SK-N-SH treated with all-trans-retinoic acid at 6 μM for 48 hours (cell line): ENCODE measurements around the gene WDR53.

ENCODE experiments used
- ATAC-seq: fragments of 200-7000 bp; cut with Tn5 transposase; 3 replicates; pipeline ENCODE4 v1.9.1; 2020; ENCODE audit warnings: mild to moderate bottlenecking, moderate library complexity
- BACH2 ChIP-seq: fragments of 250-450 bp; sonication (Bioruptor Pico); IDR thresholded peaks from 2 replicates; pipeline ENCODE4 v1.9.0; 2021; ENCODE audit warnings: mild to moderate bottlenecking, borderline replicate concordance
- CREB5 ChIP-seq: fragments of 250-450 bp; sonication (Bioruptor Pico); IDR thresholded peaks from 2 replicates; pipeline ENCODE4 v1.5.1; 2020; ENCODE audit warnings: low read depth, mild to moderate bottlenecking, moderate library complexity
- CSDC2 ChIP-seq: fragments of 250-450 bp; sonication (Bioruptor Pico); IDR thresholded peaks from 2 replicates; pipeline ENCODE4 v1.5.0; 2020; ENCODE audit warnings: mild to moderate bottlenecking, moderate library complexity
- CSRNP3 ChIP-seq: fragments of 250-450 bp; sonication (Bioruptor Pico); IDR thresholded peaks from 2 replicates; pipeline ENCODE4 v1.5.1; 2021; ENCODE audit warnings: mild to moderate bottlenecking, moderate library complexity
- ESRRG ChIP-seq: fragments of 250-450 bp; sonication (Bioruptor Pico); IDR thresholded peaks from 2 replicates; pipeline ENCODE4 v1.6.1; 2021; ENCODE audit warnings: mild to moderate bottlenecking
- GLIS3 ChIP-seq: fragments of 250-450 bp; sonication (Bioruptor Pico); IDR thresholded peaks from 2 replicates; pipeline ENCODE4 v1.5.0; 2020; ENCODE audit warnings: mild to moderate bottlenecking, moderate library complexity
- ISL1 ChIP-seq: fragments of 250-450 bp; sonication (Bioruptor Pico); IDR thresholded peaks from 2 replicates; pipeline ENCODE4 v2.1.2; 2022; ENCODE audit warnings: mild to moderate bottlenecking, moderate library complexity
- OSR1 ChIP-seq: fragments of 250-450 bp; sonication (Bioruptor Pico); IDR thresholded peaks from 2 replicates; pipeline ENCODE4 v1.8.0; 2022; ENCODE audit warnings: moderate library complexity, mild to moderate bottlenecking, inconsistent platforms
- PPARA ChIP-seq: fragments of 250-450 bp; sonication (Bioruptor Pico); IDR thresholded peaks from 2 replicates; pipeline ENCODE4 v1.5.0; 2020; ENCODE audit warnings: mild to moderate bottlenecking, borderline replicate concordance
- RARB ChIP-seq: fragments of 250-450 bp; sonication (Bioruptor Pico); IDR thresholded peaks from 2 replicates; pipeline ENCODE4 v1.8.0; 2021; ENCODE audit warnings: mild to moderate bottlenecking, moderate library complexity
- SNAI2 ChIP-seq: fragments of 250-450 bp; sonication (Bioruptor Pico); IDR thresholded peaks from 2 replicates; pipeline ENCODE4 v1.5.0; 2020; ENCODE audit warnings: mild to moderate bottlenecking, moderate library complexity
- TCF4 ChIP-seq: fragments of 250-450 bp; sonication (Bioruptor Pico); IDR thresholded peaks from 2 replicates; pipeline ENCODE4 v1.8.0; 2021; ENCODE audit warnings: mild to moderate bottlenecking, moderate library complexity, borderline replicate concordance
- TOX ChIP-seq: fragments of 250-450 bp; sonication (Bioruptor Pico); IDR thresholded peaks from 2 replicates; pipeline ENCODE4 v1.8.0; 2021; ENCODE audit warnings: mild to moderate bottlenecking, moderate library complexity, borderline replicate concordance
- ZFP3 ChIP-seq: fragments of 250-450 bp; sonication (Bioruptor Pico); IDR thresholded peaks from 2 replicates; pipeline ENCODE4 v1.5.0; 2020; ENCODE audit warnings: mild to moderate bottlenecking, moderate library complexity
- ZFP30 ChIP-seq: fragments of 450-650 bp; formaldehyde crosslinking; IDR thresholded peaks from 2 replicates; pipeline ENCODE4 v1.5.0; 2022; ENCODE audit warnings: mild to moderate bottlenecking, moderate library complexity
- ZNF565 ChIP-seq: fragments of 450-650 bp; formaldehyde crosslinking; conservative IDR thresholded peaks from 2 replicates; pipeline ENCODE4 v1.5.0; 2020; ENCODE audit warnings: low read depth, mild to moderate bottlenecking, moderate library complexity
- ZNF8 ChIP-seq: fragments of 450-650 bp; formaldehyde crosslinking; IDR thresholded peaks from 2 replicates; pipeline ENCODE4 v1.5.0; 2020; ENCODE audit warnings: mild to moderate bottlenecking, moderate library complexity
- TF ChIP-seq, protein P1 (sequence below): fragments of 250-450 bp; sonication (Bioruptor Pico); IDR thresholded peaks from 2 replicates; pipeline ENCODE4 v1.8.0; 2020; ENCODE audit warnings: mild to moderate bottlenecking, moderate library complexity, borderline replicate concordance
- TF ChIP-seq, protein P2 (sequence below): fragments of 250-450 bp; sonication (Bioruptor Pico); IDR thresholded peaks from 2 replicates; pipeline ENCODE4 v1.5.0; 2020; ENCODE audit warnings: mild to moderate bottlenecking, moderate library complexity
- TF ChIP-seq, protein P3 (sequence below): fragments of 250-450 bp; sonication (Bioruptor Pico); IDR thresholded peaks from 2 replicates; pipeline ENCODE4 v1.8.0; 2021; ENCODE audit warnings: low read depth, mild to moderate bottlenecking, moderate library complexity, borderline replicate concordance

Gene WDR53

DNA sequence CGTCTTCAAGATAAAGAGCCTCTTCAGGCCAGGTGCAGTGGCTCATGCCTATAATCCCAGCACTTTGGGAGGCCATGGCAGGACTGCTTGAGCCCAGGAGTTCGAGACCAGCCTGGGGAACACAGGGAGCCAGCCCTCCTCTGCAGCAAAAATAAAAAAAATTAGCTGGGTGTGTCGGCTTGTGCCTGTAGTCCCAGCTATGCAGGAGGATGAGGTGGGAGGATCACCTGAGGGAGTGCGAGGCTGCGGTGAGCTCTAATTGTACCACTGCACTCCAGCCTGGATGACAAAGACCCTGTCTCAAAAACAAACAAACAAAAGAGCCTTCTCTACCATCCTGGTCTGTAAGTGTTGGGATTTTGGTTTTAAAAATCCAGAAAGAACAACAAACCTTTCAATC is 11.1 kb downstream of the WDR53 start:
- no peak for ATAC-seq
- TF ChIP-seq ZFP30 (no peak), CSRNP3 (CRISPR knock-in tag) (no peak), RARB (CRISPR knock-in tag) (no peak), TCF4 (no peak), TOX (CRISPR knock-in tag) (no peak), CREB5 (CRISPR knock-in tag) (no peak)

DNA sequence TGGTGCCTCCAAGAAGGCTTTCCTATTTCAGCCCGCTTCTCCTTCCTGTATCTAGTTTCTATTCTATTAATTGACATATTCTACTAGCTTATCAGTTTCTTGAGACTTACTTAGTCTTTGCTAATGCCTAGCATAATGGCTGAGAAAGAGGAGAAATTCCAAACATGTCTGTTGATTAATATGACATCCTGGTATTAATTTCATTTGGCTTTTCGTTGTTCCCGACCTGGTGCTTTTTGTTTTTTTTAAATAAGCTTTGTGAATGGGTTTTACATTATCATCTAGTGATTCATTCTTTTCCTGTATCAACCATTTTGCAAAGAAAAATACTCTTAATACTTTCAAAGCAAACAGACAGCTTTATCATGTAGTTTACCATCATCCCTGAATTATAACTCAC is 13.1 kb downstream of the WDR53 start:
- no peak for ATAC-seq
- TF ChIP-seq ISL1 (CRISPR knock-in tag) (peak; percentile 84), GLIS3 (CRISPR knock-in tag) (no peak), OSR1 (no peak), CSDC2 (CRISPR knock-in tag) (no peak), RARB (CRISPR knock-in tag) (no peak)
- TF ChIP-seq, protein P1, sequence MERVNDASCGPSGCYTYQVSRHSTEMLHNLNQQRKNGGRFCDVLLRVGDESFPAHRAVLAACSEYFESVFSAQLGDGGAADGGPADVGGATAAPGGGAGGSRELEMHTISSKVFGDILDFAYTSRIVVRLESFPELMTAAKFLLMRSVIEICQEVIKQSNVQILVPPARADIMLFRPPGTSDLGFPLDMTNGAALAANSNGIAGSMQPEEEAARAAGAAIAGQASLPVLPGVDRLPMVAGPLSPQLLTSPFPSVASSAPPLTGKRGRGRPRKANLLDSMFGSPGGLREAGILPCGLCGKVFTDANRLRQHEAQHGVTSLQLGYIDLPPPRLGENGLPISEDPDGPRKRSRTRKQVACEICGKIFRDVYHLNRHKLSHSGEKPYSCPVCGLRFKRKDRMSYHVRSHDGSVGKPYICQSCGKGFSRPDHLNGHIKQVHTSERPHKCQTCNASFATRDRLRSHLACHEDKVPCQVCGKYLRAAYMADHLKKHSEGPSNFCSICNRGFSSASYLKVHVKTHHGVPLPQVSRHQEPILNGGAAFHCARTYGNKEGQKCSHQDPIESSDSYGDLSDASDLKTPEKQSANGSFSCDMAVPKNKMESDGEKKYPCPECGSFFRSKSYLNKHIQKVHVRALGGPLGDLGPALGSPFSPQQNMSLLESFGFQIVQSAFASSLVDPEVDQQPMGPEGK (CRISPR knock-in tag): no peak

GRCh38 chr3:196554205-196554604 is 14.1 kb downstream of the WDR53 start:
- no peak for TF ChIP-seq CSDC2 (CRISPR knock-in tag)
- no peak for TF ChIP-seq ZNF8 (CRISPR knock-in tag)
- TF ChIP-seq, protein P2, sequence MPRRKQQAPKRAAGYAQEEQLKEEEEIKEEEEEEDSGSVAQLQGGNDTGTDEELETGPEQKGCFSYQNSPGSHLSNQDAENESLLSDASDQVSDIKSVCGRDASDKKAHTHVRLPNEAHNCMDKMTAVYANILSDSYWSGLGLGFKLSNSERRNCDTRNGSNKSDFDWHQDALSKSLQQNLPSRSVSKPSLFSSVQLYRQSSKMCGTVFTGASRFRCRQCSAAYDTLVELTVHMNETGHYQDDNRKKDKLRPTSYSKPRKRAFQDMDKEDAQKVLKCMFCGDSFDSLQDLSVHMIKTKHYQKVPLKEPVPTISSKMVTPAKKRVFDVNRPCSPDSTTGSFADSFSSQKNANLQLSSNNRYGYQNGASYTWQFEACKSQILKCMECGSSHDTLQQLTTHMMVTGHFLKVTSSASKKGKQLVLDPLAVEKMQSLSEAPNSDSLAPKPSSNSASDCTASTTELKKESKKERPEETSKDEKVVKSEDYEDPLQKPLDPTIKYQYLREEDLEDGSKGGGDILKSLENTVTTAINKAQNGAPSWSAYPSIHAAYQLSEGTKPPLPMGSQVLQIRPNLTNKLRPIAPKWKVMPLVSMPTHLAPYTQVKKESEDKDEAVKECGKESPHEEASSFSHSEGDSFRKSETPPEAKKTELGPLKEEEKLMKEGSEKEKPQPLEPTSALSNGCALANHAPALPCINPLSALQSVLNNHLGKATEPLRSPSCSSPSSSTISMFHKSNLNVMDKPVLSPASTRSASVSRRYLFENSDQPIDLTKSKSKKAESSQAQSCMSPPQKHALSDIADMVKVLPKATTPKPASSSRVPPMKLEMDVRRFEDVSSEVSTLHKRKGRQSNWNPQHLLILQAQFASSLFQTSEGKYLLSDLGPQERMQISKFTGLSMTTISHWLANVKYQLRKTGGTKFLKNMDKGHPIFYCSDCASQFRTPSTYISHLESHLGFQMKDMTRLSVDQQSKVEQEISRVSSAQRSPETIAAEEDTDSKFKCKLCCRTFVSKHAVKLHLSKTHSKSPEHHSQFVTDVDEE (CRISPR knock-in tag): no peak
- TF ChIP-seq, protein P3, sequence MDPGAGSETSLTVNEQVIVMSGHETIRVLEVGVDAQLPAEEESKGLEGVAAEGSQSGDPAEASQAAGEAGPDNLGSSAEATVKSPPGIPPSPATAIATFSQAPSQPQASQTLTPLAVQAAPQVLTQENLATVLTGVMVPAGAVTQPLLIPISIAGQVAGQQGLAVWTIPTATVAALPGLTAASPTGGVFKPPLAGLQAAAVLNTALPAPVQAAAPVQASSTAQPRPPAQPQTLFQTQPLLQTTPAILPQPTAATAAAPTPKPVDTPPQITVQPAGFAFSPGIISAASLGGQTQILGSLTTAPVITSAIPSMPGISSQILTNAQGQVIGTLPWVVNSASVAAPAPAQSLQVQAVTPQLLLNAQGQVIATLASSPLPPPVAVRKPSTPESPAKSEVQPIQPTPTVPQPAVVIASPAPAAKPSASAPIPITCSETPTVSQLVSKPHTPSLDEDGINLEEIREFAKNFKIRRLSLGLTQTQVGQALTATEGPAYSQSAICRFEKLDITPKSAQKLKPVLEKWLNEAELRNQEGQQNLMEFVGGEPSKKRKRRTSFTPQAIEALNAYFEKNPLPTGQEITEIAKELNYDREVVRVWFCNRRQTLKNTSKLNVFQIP: no peak
- TF ChIP-seq CSRNP3 (CRISPR knock-in tag): no peak
- no peak for TF ChIP-seq CREB5 (CRISPR knock-in tag)
- TF ChIP-seq TOX (CRISPR knock-in tag): no peak
- TF ChIP-seq SNAI2: no peak
- TF ChIP-seq ZFP3: no peak
- TF ChIP-seq BACH2 (CRISPR knock-in tag): no peak
- TF ChIP-seq ESRRG (CRISPR knock-in tag): no peak
- TF ChIP-seq ZFP30: no peak
- TF ChIP-seq, protein P1 (CRISPR knock-in tag): no peak
- no peak for TF ChIP-seq ZNF565 (CRISPR knock-in tag)
- TF ChIP-seq ISL1 (CRISPR knock-in tag): no peak
- no peak for TF ChIP-seq PPARA
- TF ChIP-seq GLIS3 (CRISPR knock-in tag): no peak
- ATAC-seq: no peak
